ENCODE data around the gene IER5.

Gene IER5

DNA sequence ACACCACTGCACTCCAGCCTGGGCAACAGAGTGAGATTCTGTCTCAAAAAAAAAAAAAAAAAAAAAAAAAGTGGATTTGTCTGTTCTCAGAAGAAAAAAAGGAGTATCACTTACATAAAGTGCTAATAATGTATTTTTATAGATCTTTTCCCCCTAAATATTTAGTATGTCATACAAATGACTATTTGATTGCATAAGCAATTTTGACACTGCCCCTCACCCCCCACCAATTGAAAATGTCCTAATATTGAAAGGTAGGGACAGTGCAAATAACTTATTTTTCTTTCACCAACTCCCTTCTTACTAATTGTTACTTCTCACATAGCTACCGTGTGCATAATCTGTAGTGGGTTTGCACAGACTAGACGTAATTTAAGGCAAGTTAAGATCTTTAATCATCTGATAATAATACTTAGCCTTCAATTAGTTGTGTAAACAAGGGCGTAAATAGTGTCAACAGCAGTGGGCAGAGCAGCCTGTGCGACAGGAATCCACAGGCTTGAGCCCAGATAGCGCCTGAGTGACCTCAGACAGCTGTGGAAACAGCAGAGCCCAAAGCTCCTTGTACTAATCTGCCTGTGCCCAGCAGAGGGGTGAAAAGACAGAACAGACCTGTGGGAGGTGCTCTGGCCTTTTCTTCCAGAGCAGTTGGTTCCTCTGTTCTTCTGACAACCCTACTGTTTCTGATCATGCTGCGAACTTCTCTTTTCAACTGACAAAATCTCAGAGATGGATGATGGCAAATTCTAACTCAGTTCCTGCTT, 4.5 kb upstream of the IER5 start:
- TF ChIP-seq, protein P1, sequence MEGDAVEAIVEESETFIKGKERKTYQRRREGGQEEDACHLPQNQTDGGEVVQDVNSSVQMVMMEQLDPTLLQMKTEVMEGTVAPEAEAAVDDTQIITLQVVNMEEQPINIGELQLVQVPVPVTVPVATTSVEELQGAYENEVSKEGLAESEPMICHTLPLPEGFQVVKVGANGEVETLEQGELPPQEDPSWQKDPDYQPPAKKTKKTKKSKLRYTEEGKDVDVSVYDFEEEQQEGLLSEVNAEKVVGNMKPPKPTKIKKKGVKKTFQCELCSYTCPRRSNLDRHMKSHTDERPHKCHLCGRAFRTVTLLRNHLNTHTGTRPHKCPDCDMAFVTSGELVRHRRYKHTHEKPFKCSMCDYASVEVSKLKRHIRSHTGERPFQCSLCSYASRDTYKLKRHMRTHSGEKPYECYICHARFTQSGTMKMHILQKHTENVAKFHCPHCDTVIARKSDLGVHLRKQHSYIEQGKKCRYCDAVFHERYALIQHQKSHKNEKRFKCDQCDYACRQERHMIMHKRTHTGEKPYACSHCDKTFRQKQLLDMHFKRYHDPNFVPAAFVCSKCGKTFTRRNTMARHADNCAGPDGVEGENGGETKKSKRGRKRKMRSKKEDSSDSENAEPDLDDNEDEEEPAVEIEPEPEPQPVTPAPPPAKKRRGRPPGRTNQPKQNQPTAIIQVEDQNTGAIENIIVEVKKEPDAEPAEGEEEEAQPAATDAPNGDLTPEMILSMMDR (IDR thresholded peaks at IDR 0.05; ENCODE audit: extremely low read depth, insufficient read depth, missing control alignments): peak; percentile 74
- DNase-seq (ENCODE audit: low spot score): peak; percentile 62
- in situ Hi-C loops (cut with MboI; ENCODE audit: low pct_unique_long_range_greater_than_20kb, low sequenced_read_pairs, unreplicated experiment): no loop called here

DNA sequence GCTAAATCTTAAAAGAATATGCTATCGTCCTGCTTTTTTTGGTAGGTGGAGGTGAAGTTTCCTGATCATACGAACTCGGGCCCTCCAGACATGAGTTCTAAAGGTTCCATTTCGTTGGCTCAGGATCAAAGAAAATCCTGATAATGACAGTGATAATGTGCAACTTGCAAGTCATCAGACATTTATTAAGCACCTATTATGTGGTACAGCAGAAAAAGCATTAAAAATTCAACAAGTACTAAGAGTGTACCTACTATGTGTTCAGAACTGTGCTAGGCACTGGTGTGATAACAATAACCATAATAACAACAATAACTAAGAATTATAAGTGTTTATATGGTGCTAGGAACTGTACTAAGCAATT, 3.9 kb upstream of the IER5 start:
- TF ChIP-seq, protein P1 (IDR thresholded peaks at IDR 0.05; ENCODE audit: extremely low read depth, insufficient read depth, missing control alignments): no peak
- no peak for DNase-seq (ENCODE audit: low spot score)
- in situ Hi-C loops (cut with MboI; ENCODE audit: low pct_unique_long_range_greater_than_20kb, low sequenced_read_pairs, unreplicated experiment): no loop called here

DNA sequence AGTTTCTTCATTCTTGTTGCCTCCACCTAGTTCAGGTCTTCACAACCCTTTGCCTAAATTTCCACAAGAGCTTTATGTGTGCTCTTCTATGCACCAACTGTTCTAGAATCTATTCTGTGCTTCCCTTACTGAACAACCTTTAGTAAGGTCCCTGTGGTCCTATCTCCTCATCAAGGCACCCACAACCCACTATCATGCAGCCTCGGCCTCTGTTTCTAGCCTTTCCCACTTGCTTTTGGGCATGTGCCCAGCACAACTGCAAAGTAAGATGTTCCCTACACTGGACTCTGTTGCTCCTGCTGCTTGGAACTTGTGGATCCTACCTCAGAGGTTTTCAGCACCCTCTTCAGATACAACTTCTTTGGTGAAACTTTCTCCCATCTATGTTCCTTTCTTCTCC, 2.4 kb upstream of the IER5 start:
- in situ Hi-C loops (cut with MboI; ENCODE audit: low pct_unique_long_range_greater_than_20kb, low sequenced_read_pairs, unreplicated experiment): no loop called here
- DNase-seq (ENCODE audit: low spot score): no peak
- TF ChIP-seq, protein P1 (IDR thresholded peaks at IDR 0.05; ENCODE audit: extremely low read depth, insufficient read depth, missing control alignments): no peak

DNA sequence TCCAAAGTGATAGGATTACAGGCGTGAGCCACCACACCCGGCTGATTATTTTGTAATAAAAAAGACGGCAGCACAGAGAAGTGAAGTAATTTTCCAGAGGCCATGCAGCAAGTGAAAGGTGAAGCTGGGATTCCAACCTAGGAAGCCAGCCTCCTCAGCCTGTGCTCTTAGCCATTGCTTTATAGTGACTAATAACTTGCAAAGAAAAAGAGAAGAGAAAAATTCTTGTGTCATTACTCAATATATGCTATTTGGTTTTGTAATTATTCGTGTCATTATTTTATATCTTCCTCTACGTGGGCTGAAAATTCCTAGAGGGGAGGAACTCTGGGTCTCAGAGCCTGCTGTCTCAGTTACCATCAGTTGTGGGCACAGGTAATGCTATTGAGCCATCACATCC, 1.6 kb upstream of the IER5 start:
- DNase-seq (ENCODE audit: low spot score): no peak
- TF ChIP-seq, protein P1 (IDR thresholded peaks at IDR 0.05; ENCODE audit: extremely low read depth, insufficient read depth, missing control alignments): no peak
- in situ Hi-C loops (cut with MboI; ENCODE audit: low pct_unique_long_range_greater_than_20kb, low sequenced_read_pairs, unreplicated experiment): no loop called here

GRCh38 chr1:181087400-181087901, 1.0 kb upstream of the IER5 start:
- DNase-seq (ENCODE audit: low spot score): peak; percentile 53
- TF ChIP-seq, protein P1 (IDR thresholded peaks at IDR 0.05; ENCODE audit: extremely low read depth, insufficient read depth, missing control alignments): no peak
- in situ Hi-C loops (cut with MboI; ENCODE audit: low pct_unique_long_range_greater_than_20kb, low sequenced_read_pairs, unreplicated experiment): no loop called here

DNA sequence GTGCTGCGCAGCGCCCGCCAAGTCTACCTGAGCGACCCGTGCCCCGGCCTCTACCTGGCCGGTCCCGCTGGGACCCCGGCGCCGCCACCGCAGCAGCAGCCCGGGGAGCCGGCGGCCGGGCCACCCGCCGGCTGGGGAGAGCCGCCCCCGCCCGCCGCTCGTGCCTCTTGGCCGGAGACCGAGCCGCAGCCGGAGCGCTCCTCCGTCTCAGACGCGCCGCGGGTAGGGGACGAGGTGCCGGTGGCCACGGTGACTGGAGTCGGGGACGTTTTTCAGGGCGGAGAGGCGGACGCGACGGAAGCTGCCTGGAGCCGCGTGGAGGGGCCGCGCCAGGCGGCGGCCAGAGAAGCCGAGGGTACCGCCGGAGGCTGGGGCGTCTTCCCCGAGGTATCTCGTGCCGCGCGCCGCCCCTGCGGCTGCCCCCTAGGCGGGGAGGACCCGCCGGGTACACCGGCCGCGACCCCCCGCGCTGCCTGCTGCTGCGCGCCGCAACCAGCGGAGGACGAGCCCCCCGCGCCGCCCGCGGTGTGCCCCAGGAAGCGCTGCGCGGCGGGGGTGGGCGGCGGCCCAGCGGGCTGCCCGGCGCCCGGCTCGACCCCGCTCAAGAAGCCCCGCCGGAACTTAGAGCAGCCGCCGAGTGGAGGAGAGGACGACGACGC, 646 bp downstream of the IER5 start:
- DNase-seq (ENCODE audit: low spot score): no peak
- in situ Hi-C loops (cut with MboI; ENCODE audit: low pct_unique_long_range_greater_than_20kb, low sequenced_read_pairs, unreplicated experiment): no loop called here
- TF ChIP-seq, protein P1 (IDR thresholded peaks at IDR 0.05; ENCODE audit: extremely low read depth, insufficient read depth, missing control alignments): no peak
